SU-DHL-6 (cell line): Measurements from ENCODE around the gene DLG3.

Experiments used
- CTCF ChIP-seq: fragments of 200-600 bp; sonication (generic); IDR thresholded peaks from one replicate; pipeline ENCODE4 v1.5.1; 2017; ENCODE audit warnings: antibody characterized with exemption, mild to moderate bottlenecking, low read length, moderate library complexity; ENCODE audit not compliant: insufficient read depth, poor library complexity, severe bottlenecking
- EZH2phosphoT487 ChIP-seq: fragments of 200-600 bp; sonication (generic), shearing (Covaris generic); conservative IDR thresholded peaks from 2 replicates; pipeline ENCODE4 v1.6.1; 2018; ENCODE audit warnings: mild to moderate bottlenecking, antibody characterized with exemption, low read length, moderate library complexity, mixed read lengths

GRCh38 chrX:70505451-70505841 is 60.8 kb downstream of the DLG3 start:
- TF ChIP-seq CTCF: no peak
- no peak for TF ChIP-seq EZH2phosphoT487
